HG02981 (cell line): Measurements from ENCODE around the gene SIPA1.
A peak's percentile ranks its signal among the peaks of the same experiment; 100 is the strongest.

ENCODE experiments used
- ATAC-seq: cut with Tn5 transposase; IDR thresholded peaks from one replicate; pipeline ENCODE4 v1.9.1; 2021; ENCODE audit warnings: mild to moderate bottlenecking, moderate library complexity; ENCODE audit not compliant: unreplicated experiment

Gene SIPA1

DNA sequence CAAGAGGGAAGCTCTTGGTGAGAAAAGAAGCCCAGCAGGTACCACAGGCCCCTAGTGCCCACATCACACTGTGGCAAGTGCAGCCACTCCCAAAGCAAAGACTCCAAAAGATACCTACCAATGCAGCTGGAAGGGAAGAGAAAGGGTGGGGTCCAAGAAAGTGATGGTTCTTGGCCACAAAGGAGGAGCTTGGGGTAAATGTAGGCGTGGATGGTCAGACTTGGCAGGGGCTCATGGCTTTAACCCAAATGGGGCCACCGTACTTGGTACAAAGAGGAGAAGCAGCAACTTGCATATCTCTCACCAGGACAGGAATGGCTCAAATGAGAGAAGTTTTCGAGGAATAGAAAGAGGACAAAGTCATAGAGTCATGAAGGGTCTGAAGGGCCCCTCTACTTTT, 28.7 kb upstream of the SIPA1 start:
- ATAC-seq = no peak

DNA sequence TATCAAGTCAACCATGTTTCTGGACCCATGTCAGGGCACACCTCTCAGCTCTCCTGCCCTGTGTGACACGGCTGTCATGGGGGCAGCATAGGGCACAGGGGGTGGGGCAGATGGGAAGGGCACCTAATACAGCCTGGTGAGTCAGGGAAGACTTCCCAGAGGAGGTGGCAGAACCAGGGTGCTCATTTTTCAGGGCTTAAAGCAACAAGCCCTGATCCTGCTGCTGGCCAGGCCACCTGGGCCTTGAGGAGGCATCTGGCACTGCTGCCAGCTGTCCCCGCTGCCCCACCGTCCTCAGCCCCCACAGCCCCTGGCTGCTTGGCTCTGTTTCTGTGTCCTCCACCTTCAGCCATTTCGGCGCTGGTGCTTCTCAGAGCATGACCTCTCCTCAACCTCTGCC, 28.2 kb upstream of the SIPA1 start:
- ATAC-seq = no peak

DNA sequence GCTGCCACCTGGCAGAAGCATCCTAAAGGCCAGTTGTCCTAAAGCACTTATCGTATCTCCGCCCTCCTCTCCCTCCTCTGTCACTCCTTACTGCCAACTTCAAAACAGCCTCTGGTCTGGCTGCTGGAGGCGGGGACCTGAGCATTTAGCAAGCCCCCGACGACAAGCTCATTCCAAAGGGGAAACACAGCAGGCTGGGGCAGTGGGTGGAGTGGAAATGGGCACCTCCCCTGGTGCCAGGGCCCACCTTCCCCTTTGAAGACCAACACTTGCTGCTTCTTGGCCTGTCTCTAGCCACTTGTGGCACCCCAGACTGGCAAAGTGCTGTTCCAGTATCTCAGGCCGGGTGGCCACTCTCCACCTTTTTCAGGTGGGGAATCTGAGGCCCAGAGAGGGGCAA, 27.5 kb upstream of the SIPA1 start:
- ATAC-seq = no peak

- ATAC-seq = no peak
These were observed 26.7 kb upstream of the SIPA1 start for GRCh38 chr11:65611028-65611757.

DNA sequence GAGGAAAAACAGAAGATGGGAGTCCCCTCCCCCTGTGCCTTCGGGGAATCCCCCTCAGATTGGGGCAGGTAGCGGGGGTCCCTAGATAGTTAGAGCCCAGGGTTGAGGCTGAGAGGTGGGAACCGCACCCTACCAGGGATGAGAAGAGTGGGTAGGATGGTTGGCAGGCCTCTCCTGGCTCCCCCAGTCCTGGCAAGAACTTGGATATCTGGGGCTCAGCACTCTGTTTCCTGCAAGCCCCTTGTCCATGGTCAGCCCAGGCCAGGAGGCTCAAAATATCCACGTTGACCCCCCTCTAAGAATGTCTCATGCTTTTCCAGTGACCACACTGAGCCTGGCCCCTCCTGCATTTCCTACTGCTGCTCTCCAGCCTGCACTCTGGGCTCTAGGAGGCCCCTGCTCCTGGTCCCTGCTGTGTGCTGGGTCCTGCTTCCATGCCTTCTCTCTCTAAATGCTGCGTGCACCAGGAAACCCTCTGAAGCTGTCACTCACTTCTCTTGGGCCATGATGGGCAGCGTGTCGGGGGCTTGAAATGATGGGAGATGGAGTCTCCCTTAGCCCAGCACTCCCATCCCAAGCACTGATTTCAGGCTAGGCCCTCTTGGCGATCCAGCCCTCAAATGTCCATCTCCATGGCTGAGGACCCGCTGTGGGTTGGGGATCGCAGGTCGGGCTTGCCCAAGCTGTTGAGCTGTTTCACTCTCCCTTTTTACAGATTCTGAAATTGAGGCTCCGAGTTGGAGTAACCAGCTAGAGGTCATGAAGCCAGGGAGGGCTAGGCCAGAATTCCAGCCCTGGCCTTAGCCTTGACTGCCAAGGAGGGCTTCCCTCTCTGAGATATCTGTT, 25.9 kb upstream of the SIPA1 start:
- ATAC-seq = no peak

DNA sequence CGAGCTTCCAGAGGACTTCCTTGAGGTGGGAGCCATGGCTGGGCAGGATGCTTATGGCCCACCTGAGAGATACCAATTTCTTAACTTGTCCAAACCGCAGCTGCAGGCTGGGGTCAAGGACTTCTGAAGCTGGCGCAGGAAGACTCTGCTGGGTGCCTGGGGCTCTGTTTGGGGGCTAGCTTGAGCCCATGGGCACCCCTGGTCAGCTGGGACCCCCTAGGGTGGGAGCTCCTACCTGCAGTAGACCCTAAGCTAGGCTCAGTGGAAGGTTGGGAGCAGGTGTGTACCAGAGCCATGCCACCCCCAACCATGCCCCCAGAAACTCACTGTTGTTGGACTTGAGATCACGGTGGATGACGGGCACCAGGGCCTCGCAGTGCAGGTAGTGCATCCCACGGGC, 25.2 kb upstream of the SIPA1 start:
- ATAC-seq = no peak

DNA sequence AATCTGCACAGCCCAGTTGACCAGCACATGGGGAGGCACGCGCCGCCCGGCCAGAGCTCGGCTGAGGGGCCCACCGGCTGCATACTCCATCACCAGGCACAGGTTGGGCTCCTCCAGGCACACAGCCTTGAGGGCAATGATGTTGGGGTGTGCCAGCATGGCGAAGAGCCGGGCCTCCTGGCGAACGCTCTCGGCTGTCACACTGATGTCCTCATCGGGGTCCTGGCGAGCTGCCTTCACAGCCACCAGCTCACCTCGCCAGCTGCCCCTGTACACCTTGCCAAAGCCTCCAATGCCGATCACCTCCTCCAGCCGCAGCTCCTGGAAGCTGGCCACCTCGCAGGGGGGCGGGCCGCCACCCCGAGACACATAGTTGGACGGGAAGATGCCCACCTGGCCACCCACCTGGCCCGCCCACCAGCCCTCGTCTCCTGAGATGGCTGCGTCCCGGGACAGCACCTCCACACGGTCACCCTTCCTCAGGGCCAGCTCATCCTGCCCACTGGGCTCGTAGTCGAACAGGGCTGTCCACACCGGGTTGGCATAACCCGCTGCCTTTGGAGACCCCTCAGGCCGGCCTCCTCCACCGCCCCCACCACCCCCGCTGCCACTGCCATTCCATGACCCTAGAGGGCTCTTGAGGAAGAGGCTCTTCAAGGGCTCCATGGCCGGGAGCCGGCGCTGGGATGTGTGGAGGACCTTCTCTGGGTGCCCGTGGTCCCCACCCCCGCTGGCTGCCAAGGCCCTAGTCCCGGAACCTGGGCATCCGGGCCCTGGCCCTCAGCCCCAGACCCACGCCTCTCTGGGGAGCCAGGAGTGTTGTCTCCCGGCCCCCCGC, 24.6 kb upstream of the SIPA1 start:
- ATAC-seq = no peak

- ATAC-seq = peak; percentile 75
These were observed 22.5 kb upstream of the SIPA1 start, which contains the start of gene PCNX3 for GRCh38 chr11:65615229-65615949. Gene PCNX3, plus strand, starts transcription at chr11:65615776. Its CDS starts 536 bp downstream, at chr11:65616312.

DNA sequence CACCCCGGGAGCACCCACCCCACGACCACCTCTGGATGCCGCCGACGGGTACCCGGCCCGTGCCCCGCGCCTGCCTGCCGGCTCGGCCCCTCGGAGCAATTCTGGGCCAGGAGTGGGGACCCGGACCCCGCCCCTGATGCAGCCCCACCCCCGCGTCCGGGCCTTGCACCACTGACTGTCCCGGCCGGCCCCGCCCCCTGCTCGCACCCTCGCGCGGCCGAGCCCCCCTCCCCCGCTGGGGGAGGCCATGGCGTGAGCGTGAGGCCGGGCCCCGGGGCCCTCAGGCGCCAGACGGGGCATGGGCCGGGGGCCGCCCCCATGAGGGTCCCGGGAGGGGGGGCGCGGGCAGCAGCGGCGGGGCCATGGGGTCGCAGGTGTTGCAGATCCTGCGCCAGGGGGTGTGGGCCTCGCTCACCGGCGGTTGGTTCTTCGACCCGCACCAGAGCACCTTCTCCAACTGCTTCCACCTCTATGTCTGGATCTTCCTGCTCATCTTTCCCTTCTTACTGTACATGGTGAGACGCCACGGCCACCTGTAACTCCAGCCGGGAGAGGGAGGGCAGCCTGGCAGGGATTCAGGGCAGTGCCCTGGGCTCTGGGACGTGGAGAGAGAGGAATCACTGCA, 21.8 kb upstream of the SIPA1 start:
- peak; percentile 0 for ATAC-seq

DNA sequence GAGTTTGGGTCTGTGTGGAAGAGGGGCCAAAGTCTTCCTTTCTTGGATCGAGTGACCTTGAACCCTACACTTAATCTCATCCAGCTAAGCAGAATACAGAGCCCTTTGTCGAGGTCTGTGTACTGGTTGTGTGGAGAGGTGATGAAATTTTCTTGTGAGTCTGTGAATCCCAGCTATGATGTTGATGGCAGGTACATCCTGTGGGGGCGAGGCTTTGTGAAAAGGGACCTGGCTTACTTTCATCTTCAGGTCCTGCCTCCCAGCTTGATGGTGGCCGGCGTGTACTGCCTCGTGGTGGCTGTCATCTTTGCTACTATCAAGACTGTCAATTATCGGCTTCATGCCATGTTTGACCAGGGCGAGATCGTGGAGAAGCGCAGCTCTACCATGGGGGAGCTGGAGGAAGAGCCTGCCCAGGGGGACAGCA, 21.3 kb upstream of the SIPA1 start:
- ATAC-seq = no peak

DNA sequence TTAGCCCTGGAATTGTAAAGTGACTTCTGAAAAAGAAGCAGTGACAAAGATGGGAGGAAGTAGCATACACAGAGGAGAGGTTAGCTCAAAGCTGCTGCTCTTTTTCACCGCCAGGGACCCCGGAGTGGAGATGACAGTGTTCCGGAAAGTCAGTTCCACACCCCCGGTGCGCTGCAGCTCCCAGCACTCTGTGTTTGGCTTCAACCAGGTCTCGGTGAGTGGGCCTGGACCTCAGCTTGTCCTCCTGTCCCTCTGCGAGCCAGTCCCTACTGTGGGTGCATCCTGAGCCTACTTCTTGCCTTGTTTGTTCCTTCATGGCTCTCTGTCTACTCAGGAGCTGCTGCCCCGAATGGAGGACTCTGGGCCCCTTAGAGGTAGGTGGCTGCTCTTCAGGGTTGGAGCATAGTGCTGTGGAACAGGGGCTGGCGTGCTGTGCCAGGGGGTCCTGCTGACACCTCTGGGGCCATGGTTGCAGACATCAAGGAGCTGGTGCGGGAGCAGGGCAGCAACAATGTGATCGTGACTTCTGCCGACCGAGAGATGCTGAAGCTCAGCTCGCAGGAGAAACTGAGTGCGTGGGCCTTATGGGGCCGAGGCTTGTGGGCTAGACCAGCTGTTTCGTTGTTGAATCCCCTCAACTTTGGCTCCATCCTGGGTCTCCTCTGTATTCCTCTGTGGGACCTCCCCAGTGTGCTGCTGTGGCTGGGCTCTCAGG, 20.6 kb upstream of the SIPA1 start:
- ATAC-seq = no peak

DNA sequence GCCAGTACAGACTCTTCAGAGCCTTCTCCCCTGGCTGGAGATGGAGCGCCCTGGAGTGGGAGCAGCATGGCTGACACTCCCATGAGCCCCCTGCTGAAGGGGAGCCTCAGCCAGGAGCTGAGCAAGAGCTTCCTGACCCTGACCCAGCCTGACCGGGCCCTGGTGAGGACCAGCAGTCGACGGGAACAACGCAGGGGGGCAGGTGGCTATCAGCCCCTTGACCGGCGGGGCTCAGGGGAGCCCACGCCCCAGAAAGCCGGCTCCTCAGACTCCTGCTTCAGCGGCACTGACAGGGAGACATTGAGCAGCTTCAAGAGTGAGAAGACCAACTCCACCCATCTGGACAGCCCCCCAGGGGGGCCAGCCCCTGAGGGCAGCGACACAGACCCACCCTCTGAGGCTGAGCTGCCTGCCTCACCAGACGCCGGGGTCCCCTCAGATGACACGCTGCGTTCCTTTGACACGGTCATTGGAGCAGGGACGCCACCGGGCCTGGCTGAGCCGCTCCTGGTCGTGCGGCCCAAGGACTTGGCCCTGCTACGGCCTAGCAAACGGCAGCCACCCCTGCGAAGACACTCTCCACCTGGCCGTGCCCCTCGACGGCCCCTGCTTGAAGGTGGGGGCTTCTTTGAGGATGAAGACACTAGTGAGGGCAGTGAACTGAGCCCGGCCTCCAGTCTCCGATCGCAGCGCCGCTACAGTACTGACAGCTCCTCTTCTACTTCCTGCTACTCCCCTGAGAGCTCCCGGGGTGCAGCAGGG, 19.7 kb upstream of the SIPA1 start:
- no peak for ATAC-seq

DNA sequence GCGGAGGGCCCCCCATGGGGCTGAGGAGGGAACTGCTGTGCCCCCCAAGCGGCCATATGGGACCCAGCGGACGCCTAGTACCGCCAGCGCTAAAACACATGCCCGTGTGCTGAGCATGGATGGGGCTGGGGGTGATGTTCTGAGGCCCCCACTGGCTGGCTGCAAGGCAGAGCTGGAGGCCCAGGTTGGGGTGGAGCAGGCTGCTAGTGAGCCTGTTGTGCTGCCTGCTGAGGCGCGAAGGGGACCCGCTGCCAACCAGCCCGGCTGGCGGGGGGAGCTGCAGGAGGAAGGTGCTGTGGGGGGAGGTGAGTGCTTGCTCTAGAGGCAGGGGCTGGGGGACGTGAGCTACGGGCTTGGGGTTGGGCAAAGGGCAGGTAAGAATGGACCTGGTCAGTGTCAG, 19.1 kb upstream of the SIPA1 start:
- no peak for ATAC-seq

DNA sequence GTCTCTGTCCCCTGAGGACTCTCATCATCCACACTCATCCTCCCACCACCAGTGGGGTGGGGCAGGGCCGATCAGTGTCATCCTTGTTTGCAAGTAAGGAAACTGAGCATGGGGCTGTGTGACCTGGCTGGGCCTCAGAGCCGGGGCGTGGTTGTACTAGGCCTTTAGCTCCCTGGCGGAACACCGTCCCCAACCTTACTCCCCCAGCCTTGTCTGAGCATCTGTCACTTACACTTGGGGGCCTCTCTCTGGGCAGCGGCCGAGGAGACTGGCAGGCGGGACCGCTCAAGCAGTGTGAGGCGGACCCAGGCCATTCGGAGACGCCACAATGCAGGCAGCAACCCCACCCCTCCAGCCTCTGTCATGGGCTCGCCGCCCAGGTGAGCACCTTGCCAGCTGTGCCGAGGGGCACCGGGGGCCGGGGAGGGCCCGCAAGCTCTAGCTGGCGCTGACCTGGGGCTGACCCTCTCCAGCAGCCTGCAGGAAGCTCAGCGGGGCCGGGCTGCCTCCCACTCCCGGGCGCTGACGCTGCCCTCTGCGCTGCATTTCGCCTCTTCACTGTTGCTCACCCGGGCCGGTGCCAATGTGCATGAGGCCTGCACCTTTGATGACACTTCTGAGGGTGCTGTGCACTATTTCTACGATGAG, 18.5 kb upstream of the SIPA1 start:
- ATAC-seq = no peak

DNA sequence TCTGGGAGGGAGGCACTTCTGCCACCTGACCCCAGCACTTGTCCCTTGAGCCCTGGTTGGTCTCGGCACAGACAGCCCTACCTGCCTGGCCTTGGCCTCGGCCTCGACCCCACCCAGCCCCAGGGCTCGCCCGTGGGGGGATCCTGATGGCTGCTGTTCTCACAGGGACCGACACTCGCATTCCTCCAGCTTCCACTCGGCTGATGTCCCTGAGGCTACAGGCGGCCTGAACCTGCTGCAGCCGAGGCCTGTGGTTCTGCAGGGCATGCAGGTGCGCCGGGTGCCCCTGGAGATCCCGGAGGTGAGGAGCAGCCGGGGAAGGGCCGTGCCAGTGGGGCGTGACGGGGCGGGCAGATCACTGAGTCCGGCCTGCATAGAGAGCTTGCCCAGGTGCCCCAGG, 17.2 kb upstream of the SIPA1 start:
- no peak for ATAC-seq

GRCh38 chr11:65621460-65621859, 16.4 kb upstream of the SIPA1 start:
- ATAC-seq = no peak

- ATAC-seq = no peak
These were observed 15.9 kb upstream of the SIPA1 start for GRCh38 chr11:65622011-65622410.

GRCh38 chr11:65623177-65623576, 14.7 kb upstream of the SIPA1 start:
- no peak for ATAC-seq
